Endothelial cell of umbilical vein (primary cell): ENCODE data around the gene TBC1D8. TPM values are rescaled to one million over a fixed set of nuclear protein-coding genes. Genes with fewer than 3 reads are reported as not detected.

ENCODE experiments used
- BruUV-seq: library from RNA; stranded (reverse); fragments of 400-500 nt; replicated peaks from 2 replicates; lab custom pipeline; 2021; lab: Mats Ljungman, UMichigan
- CTCF ChIA-PET: fragments of 300-600, 350-600 bp; sonication (Branson Sonifier 250); formaldehyde crosslinking; loops from one replicate; lab custom pipeline; 2021; ENCODE audit warnings: antibody characterized with exemption, inconsistent platforms; lab: Charles Lee
- POLR2A ChIA-PET: fragments of 300-600, 350-600 bp; sonication (Branson Sonifier 250); formaldehyde crosslinking; loops from one replicate; lab custom pipeline; 2021; ENCODE audit warnings: antibody characterized with exemption, inconsistent platforms; lab: Charles Lee
- DNase-seq: peaks from one replicate; pipeline ENCODE4 v3.0.0-alpha.2; 2011; ENCODE audit warnings: low read depth, low spot score
- FAIRE-seq: peaks from 2 replicates; lab custom pipeline; 2011; peaks lifted over from hg19 to GRCh38; lab: Jason Lieb, UNC
- H2AFZ ChIP-seq: 2 replicates; pipeline ENCODE4 v1.6.0; 2012; ENCODE audit warnings: low read depth, low read length, control low read depth, inconsistent platforms
- H3K27ac ChIP-seq: 2 replicates; pipeline ENCODE4 v1.5.1; 2011; ENCODE audit warnings: low read depth, mild to moderate bottlenecking, control low read depth, low read length, moderate library complexity; ENCODE audit not compliant: insufficient read depth
- H3K27me3 ChIP-seq, 2 experiments: 2 replicates each; pipeline versions ENCODE4 v1.6.0 to v1.6.1; 2011; ENCODE audit warnings: low read length in 2 of 2, mixed read lengths in 1 of 2; ENCODE audit not compliant: control insufficient read depth in 2 of 2, insufficient read depth in 2 of 2
- H3K36me3 ChIP-seq, 2 experiments: 2 replicates in 1 of 2; 3 replicates in 1 of 2; pipeline ENCODE4 v1.5.1; 2011; ENCODE audit warnings: low read length in 2 of 2, mild to moderate bottlenecking in 1 of 2, moderate library complexity in 1 of 2; ENCODE audit not compliant: control insufficient read depth in 2 of 2, insufficient read depth in 2 of 2; ENCODE audit errors: extremely low read depth in 1 of 2
- H3K4me1 ChIP-seq: 3 replicates; pipeline ENCODE4 v1.5.1; 2011; ENCODE audit warnings: mild to moderate bottlenecking, low read length; ENCODE audit not compliant: control insufficient read depth, insufficient read depth; ENCODE audit errors: extremely low read depth
- H3K4me2 ChIP-seq: 2 replicates; pipeline ENCODE4 v1.6.1; 2011; ENCODE audit warnings: low read length, control low read depth, mixed read lengths; ENCODE audit not compliant: insufficient read depth
- H3K4me3 ChIP-seq, 3 experiments: fragments of 200-600 bp in 1 of 3; sonication (generic), shearing (Covaris generic) in 1 of 3; replicated peaks in 1 of 3; 2 replicates each; pipeline ENCODE4 v1.5.1; 2011 to 2016; ENCODE audit warnings: control low read depth in 3 of 3, low read length in 3 of 3, mild to moderate bottlenecking in 2 of 3, inconsistent platforms in 1 of 3, low read depth in 1 of 3, moderate library complexity in 1 of 3; ENCODE audit not compliant: insufficient read depth in 1 of 3
- H3K79me2 ChIP-seq: 2 replicates; pipeline ENCODE4 v1.6.0; 2012; ENCODE audit warnings: low read length, inconsistent platforms; ENCODE audit not compliant: control insufficient read depth, insufficient read depth
- H3K9ac ChIP-seq: replicated peaks from 2 replicates; pipeline ENCODE3; 2011; ENCODE audit warnings: low read length, control low read depth; ENCODE audit not compliant: insufficient read depth; ENCODE audit errors: extremely low read depth
- H3K9me1 ChIP-seq: replicated peaks from 3 replicates; pipeline ENCODE4 v1.6.0; 2011; ENCODE audit warnings: mild to moderate bottlenecking, low read length; ENCODE audit not compliant: control insufficient read depth, insufficient read depth; ENCODE audit errors: extremely low read depth
- H3K9me3 ChIP-seq: replicated peaks from 2 replicates; pipeline ENCODE4 v1.5.1; 2012; ENCODE audit warnings: low read length, inconsistent platforms; ENCODE audit not compliant: control insufficient read depth, insufficient read depth
- H4K20me1 ChIP-seq: replicated peaks from 2 replicates; pipeline ENCODE3; 2011; ENCODE audit warnings: mild to moderate bottlenecking, low read length; ENCODE audit not compliant: control insufficient read depth, insufficient read depth; ENCODE audit errors: extremely low read depth
- EZH2 ChIP-seq: IDR thresholded peaks from 2 replicates; pipeline ENCODE4 v1.6.1; 2012; ENCODE audit warnings: borderline replicate concordance, low read depth, mild to moderate bottlenecking, moderate library complexity, low read length, inconsistent platforms; ENCODE audit not compliant: severe bottlenecking
- FOS ChIP-seq: IDR thresholded peaks from 2 replicates; pipeline ENCODE4 v1.6.1; 2011; ENCODE audit warnings: mild to moderate bottlenecking, low read length, moderate library complexity, borderline replicate concordance; ENCODE audit not compliant: insufficient read depth
- GATA2 ChIP-seq: IDR thresholded peaks from 2 replicates; pipeline ENCODE4 v1.7.0; 2011; ENCODE audit warnings: low read depth, mild to moderate bottlenecking, moderate library complexity, mixed read lengths, low read length; ENCODE audit not compliant: insufficient read length, insufficient read depth
- JUN ChIP-seq: IDR thresholded peaks from 2 replicates; pipeline ENCODE4 v1.6.1; 2011; ENCODE audit warnings: borderline replicate concordance, low read depth; ENCODE audit not compliant: insufficient read length, insufficient read depth
- MAX ChIP-seq: IDR thresholded peaks from 2 replicates; pipeline ENCODE4 v1.6.1; 2011; ENCODE audit not compliant: insufficient read depth, insufficient read length
- MYC ChIP-seq: IDR thresholded peaks from one replicate; pipeline ENCODE4 v1.6.1; 2011; ENCODE audit warnings: mild to moderate bottlenecking, low read depth, low read length
- POLR2A ChIP-seq: IDR thresholded peaks from 2 replicates; pipeline ENCODE4 v1.6.1; 2012; ENCODE audit warnings: low read depth, mild to moderate bottlenecking, control low read depth, low read length
- POLR2AphosphoS5 ChIP-seq: IDR thresholded peaks from 2 replicates; pipeline ENCODE4 v1.6.1; 2012; ENCODE audit warnings: low read depth, mild to moderate bottlenecking, control low read depth, low read length, moderate library complexity; ENCODE audit not compliant: insufficient read depth
- dilution Hi-C: fragments of 300-500 bp; cut with MboI; formaldehyde crosslinking; loops from one replicate; pipeline ENCODE4 v1.15.0; 2019; ENCODE audit warnings: low sequenced_read_pairs; ENCODE audit not compliant: extremely low pct_ligation_motif_present
- intact Hi-C: fragments of 100-400 bp; cut with micrococcal nuclease; formaldehyde crosslinking; loops from one replicate; pipeline ENCODE4 v1.10.0; 2022
- polyA plus RNA-seq, 4 experiments: library from polyadenylated mRNA; depleted of rRNA in 3 of 4; stranded (reverse) in 3 of 4; unstranded in 1 of 4; fragments of >200 nt; gene quantifications; 2 replicates each; pipeline versions ENCODE4 v1.2.1 to v1.2.3, GENCODE V29; 2011 to 2012; ENCODE audit warnings: missing spikeins in 1 of 4
- total RNA-seq: library from RNA; stranded (reverse); gene quantifications from 2 replicates; pipeline ENCODE4 v1.2.3, GENCODE V29; 2021
- TF ChIP-seq, protein P1 (sequence below), 2 donors: IDR thresholded peaks; 1 replicate in 1 of 2; 2 replicates in 1 of 2; pipeline ENCODE4 v1.5.1; 2011; ENCODE audit warnings: low read length in 2 of 2, mild to moderate bottlenecking in 2 of 2, moderate library complexity in 2 of 2, control low read depth in 1 of 2, inconsistent platforms in 1 of 2, low read depth in 1 of 2; ENCODE audit not compliant: insufficient read depth in 1 of 2; ENCODE audit errors: extremely low read depth in 1 of 2

Gene TBC1D8
- total and polyA plus RNA-seq, 2 donors (not counting 3 experiments of a cell fraction or from before 2014, with no cell fraction given): 28.5 to 32.1 TPM

DNA sequence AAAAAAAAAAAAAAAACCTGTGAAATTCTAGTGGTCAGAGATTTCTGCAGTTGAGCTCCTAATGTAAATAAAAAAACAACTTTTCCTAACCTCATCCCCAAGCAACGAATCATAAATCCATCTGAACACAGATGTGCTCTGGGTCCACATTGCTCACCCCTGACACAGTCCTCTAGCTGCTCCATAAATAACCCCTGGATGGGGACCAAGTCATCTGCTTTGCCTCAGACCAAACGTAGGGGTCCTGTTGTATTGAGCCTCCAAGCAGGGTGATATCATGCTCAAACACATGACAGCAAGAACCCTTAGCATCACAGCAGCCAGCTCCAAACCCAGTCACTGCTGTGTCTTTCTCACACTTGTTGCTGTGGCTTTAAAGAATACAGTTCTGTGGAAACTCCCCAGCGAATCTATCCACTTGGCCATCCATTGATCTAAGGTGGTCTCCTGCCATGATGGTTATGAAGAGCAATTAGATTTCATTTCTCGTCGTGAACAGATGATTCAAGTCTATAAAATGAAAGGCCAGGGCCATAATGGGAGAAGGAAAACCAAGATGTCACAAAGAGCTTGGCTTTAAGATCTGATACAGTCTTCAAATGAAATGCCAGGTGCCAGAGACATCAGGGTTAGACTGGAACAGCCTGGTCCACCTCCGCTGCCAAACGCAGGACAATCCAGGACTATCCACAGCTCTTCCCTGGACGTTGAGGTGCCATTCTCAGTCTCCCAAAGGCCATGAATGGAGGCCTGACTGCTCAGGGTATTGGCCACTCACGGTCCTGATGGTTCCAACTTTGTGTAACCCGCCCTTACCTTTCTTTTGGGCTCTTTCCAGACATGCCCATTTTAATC lies 39.0 kb downstream of the TBC1D8 start:
- dilution Hi-C loops (no loop called here), intact Hi-C loops (no loop called here)
- peaks cover 18% of the 10 kb centered on the region for H3K4me1 ChIP-seq
- no peak for TF ChIP-seq EZH2
- no peak for TF ChIP-seq MAX
- TF ChIP-seq POLR2AphosphoS5: no peak
- no peak for TF ChIP-seq POLR2A
- no peak for TF ChIP-seq JUN
- no peak for TF ChIP-seq MYC
- TF ChIP-seq, protein P1, sequence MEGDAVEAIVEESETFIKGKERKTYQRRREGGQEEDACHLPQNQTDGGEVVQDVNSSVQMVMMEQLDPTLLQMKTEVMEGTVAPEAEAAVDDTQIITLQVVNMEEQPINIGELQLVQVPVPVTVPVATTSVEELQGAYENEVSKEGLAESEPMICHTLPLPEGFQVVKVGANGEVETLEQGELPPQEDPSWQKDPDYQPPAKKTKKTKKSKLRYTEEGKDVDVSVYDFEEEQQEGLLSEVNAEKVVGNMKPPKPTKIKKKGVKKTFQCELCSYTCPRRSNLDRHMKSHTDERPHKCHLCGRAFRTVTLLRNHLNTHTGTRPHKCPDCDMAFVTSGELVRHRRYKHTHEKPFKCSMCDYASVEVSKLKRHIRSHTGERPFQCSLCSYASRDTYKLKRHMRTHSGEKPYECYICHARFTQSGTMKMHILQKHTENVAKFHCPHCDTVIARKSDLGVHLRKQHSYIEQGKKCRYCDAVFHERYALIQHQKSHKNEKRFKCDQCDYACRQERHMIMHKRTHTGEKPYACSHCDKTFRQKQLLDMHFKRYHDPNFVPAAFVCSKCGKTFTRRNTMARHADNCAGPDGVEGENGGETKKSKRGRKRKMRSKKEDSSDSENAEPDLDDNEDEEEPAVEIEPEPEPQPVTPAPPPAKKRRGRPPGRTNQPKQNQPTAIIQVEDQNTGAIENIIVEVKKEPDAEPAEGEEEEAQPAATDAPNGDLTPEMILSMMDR (IDR thresholded peaks at IDR 0.05; ENCODE audit: extremely low read depth in 1 of 2, insufficient read depth in 1 of 2, low read depth in 1 of 2, low read length in 2 of 2): no peak
- TF ChIP-seq GATA2: no peak
- TF ChIP-seq FOS: no peak
- no peak overlapping the region for H3K27ac ChIP-seq
- H3K9ac ChIP-seq: no peak overlapping the region
- DNase-seq: no peak
- POLR2A ChIA-PET: no interaction called here
- peak; percentile 60 for FAIRE-seq
- H3K79me2 ChIP-seq: peaks cover 84% of the 10 kb centered on the region
- no peak overlapping the region for H3K4me3 ChIP-seq
- H3K9me3 ChIP-seq: no peaks in the 10 kb centered on the region
- no peaks in the 10 kb centered on the region for H4K20me1 ChIP-seq
- CTCF ChIA-PET: no interaction called here
- H2AFZ ChIP-seq: no peak overlapping the region
- no peaks in the 10 kb centered on the region for H3K9me1 ChIP-seq
- BruUV-seq: no TSS peak
- H3K27me3 ChIP-seq: no peaks in the 10 kb centered on the region
- no peaks in the 10 kb centered on the region for H3K36me3 ChIP-seq
- no peak overlapping the region for H3K4me2 ChIP-seq
